ENCODE measurements around the gene MLIP.

MLIP gene

GRCh38 chr6:54138795-54139194, 27.6 kb downstream of the MLIP start:
- no peaks in the 10 kb centered on the region for H3K27me3 ChIP-seq (ENCODE audit: control insufficient read depth, insufficient read depth, low read length)
- no peak for DNase-seq (ENCODE audit: low read depth, low spot score)
- no peaks in the 10 kb centered on the region for H3K36me3 ChIP-seq (ENCODE audit: control insufficient read depth, insufficient read depth, low read length)
- no peaks in the 10 kb centered on the region for H3K4me1 ChIP-seq (ENCODE audit: control insufficient read depth, insufficient read depth, low read length)
- H3K27ac ChIP-seq (ENCODE audit: low read length) = no peak overlapping the region
- no CpG with 5 or more reads among the region's 1 CpG for WGBS (ENCODE audit: insufficient coverage, insufficient read length)
- no peaks in the 10 kb centered on the region for H3K9me3 ChIP-seq (ENCODE audit: control insufficient read depth, insufficient read depth, low read length)
- no peak overlapping the region for H3K4me3 ChIP-seq (ENCODE audit: low read length)

DNA sequence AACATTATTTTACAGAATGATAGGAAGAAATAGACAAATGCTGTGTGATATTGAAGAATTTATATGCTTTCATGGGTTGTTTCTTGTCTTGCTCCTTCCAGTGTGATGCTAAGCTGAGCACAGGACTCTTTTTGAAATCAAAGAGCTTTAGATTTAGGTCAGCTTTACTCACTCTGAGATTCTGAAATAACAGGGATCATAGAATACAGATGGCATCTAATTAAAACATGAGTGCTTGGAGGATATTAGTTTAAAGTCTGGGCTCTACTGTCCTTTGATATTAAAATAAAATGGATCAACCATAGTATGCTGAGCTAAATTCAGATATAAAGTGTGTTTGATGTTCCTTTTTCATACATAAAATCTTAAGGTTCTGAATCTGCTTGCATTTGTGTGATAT, 29.6 kb downstream of the MLIP start:
- Histone ChIP-seq H3K9me3 (ENCODE audit: control insufficient read depth, insufficient read depth, low read length) (no peaks in the 10 kb centered on the region), H3K36me3 (ENCODE audit: control insufficient read depth, insufficient read depth, low read length) (no peaks in the 10 kb centered on the region), H3K4me1 (ENCODE audit: control insufficient read depth, insufficient read depth, low read length) (no peaks in the 10 kb centered on the region), H3K4me3 (ENCODE audit: low read length) (no peak overlapping the region), H3K27me3 (ENCODE audit: control insufficient read depth, insufficient read depth, low read length) (no peaks in the 10 kb centered on the region), H3K27ac (ENCODE audit: low read length) (no peak overlapping the region)
- DNase-seq (ENCODE audit: low read depth, low spot score) = no peak

DNA sequence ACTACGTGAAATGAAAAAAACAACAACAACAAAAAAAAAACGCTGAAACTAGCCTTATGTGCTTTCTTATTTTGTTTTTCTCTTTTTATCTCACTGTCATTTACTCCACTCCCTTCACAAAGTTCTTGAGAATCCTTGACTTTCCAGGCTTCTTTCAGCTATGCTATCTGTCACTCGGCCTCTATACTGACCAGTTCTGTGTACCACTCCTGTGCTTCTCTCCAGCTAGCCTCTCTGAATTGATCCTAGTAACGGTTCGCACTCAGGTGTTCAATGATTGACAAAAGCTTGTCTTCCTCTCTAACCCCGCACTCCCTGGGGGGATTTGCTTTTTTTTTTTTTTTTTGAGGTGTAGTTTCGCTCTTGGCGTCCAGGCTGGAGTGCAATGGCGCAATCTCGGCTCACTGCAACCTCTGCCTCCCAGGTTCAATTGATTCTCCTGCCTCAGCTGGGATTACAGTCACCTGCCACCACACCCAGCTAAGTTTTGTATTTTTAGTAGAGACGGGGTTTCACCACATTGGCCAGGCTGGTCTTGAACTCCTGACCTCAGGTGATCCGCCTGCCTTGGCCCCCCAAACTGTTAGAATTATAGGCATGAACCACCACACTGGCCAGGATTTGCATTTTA, 31.8 kb downstream of the MLIP start:
- no peak for DNase-seq (ENCODE audit: low read depth, low spot score)
- no peaks in the 10 kb centered on the region for H3K36me3 ChIP-seq (ENCODE audit: control insufficient read depth, insufficient read depth, low read length)
- no peaks in the 10 kb centered on the region for H3K9me3 ChIP-seq (ENCODE audit: control insufficient read depth, insufficient read depth, low read length)
- H3K27ac ChIP-seq (ENCODE audit: low read length) = no peak overlapping the region
- no peak overlapping the region for H3K4me3 ChIP-seq (ENCODE audit: low read length)
- H3K4me1 ChIP-seq (ENCODE audit: control insufficient read depth, insufficient read depth, low read length) = no peaks in the 10 kb centered on the region
- no CpG with 5 or more reads among the region's 12 CpGs for WGBS (ENCODE audit: insufficient coverage, insufficient read length)
- no peaks in the 10 kb centered on the region for H3K27me3 ChIP-seq (ENCODE audit: control insufficient read depth, insufficient read depth, low read length)

GRCh38 chr6:54151861-54152260, 40.6 kb downstream of the MLIP start:
- no peaks in the 10 kb centered on the region for H3K36me3 ChIP-seq (ENCODE audit: control insufficient read depth, insufficient read depth, low read length)
- DNase-seq (ENCODE audit: low read depth, low spot score) = no peak
- H3K27ac ChIP-seq (ENCODE audit: low read length) = no peak overlapping the region
- no peak overlapping the region for H3K4me3 ChIP-seq (ENCODE audit: low read length)
- H3K9me3 ChIP-seq (ENCODE audit: control insufficient read depth, insufficient read depth, low read length) = no peaks in the 10 kb centered on the region
- no CpG with 5 or more reads among the region's 1 CpG for WGBS (ENCODE audit: insufficient coverage, insufficient read length)
- H3K27me3 ChIP-seq (ENCODE audit: control insufficient read depth, insufficient read depth, low read length) = no peaks in the 10 kb centered on the region
- H3K4me1 ChIP-seq (ENCODE audit: control insufficient read depth, insufficient read depth, low read length) = no peaks in the 10 kb centered on the region

GRCh38 chr6:54156650-54157250, 45.5 kb downstream of the MLIP start:
- DNase-seq (ENCODE audit: low read depth, low spot score) = no peak
- H3K36me3 ChIP-seq (ENCODE audit: control insufficient read depth, insufficient read depth, low read length) = no peaks in the 10 kb centered on the region
- H3K9me3 ChIP-seq (ENCODE audit: control insufficient read depth, insufficient read depth, low read length) = no peaks in the 10 kb centered on the region
- H3K4me3 ChIP-seq (ENCODE audit: low read length) = no peak overlapping the region
- H3K27me3 ChIP-seq (ENCODE audit: control insufficient read depth, insufficient read depth, low read length) = no peaks in the 10 kb centered on the region
- H3K4me1 ChIP-seq (ENCODE audit: control insufficient read depth, insufficient read depth, low read length) = no peaks in the 10 kb centered on the region
- no peak overlapping the region for H3K27ac ChIP-seq (ENCODE audit: low read length)

DNA sequence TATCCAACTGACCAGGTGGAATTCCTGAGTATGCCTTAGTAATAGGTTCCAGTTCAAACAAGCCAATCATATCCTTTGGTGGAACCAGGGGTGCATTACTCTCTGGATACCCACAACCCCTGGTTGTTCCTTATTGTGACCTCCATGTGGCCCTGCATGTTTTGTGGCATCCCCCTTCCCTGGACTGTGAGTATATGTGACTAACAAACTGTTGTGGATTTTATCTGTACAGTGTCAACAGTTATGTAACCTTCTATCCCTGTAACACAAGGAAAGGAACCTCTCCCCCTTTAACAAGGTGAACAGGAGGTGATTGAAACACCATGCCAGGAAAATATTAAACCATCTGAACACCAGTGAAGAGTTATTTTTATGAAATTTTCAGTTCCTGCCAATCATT, 46.2 kb downstream of the MLIP start:
- no peak overlapping the region for H3K4me3 ChIP-seq (ENCODE audit: low read length)
- no peak overlapping the region for H3K27ac ChIP-seq (ENCODE audit: low read length)
- H3K9me3 ChIP-seq (ENCODE audit: control insufficient read depth, insufficient read depth, low read length) = no peaks in the 10 kb centered on the region
- H3K36me3 ChIP-seq (ENCODE audit: control insufficient read depth, insufficient read depth, low read length) = no peaks in the 10 kb centered on the region
- H3K27me3 ChIP-seq (ENCODE audit: control insufficient read depth, insufficient read depth, low read length) = no peaks in the 10 kb centered on the region
- no peaks in the 10 kb centered on the region for H3K4me1 ChIP-seq (ENCODE audit: control insufficient read depth, insufficient read depth, low read length)
- no peak for DNase-seq (ENCODE audit: low read depth, low spot score)

DNA sequence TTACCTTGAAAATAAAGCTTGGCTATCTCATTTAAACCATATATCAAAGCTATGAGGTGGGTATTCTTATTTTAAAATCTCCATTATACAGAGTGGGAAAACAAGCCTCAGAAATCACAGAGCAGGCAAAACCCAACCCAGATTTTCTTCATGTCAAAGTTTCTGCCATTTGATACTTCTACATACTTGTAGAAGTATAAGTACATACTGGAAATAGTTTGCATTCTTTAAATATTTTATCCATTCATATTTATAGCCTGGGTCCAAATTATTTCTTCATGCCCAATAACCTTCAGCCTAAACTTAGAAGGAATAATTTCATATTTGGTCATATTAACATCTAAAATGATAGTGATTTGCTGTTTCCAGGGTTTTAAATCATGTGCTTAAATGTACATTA, 61.8 kb downstream of the MLIP start:
- no peaks in the 10 kb centered on the region for H3K4me1 ChIP-seq (ENCODE audit: control insufficient read depth, insufficient read depth, low read length)
- no peak overlapping the region for H3K4me3 ChIP-seq (ENCODE audit: low read length)
- no peaks in the 10 kb centered on the region for H3K36me3 ChIP-seq (ENCODE audit: control insufficient read depth, insufficient read depth, low read length)
- H3K27me3 ChIP-seq (ENCODE audit: control insufficient read depth, insufficient read depth, low read length) = no peaks in the 10 kb centered on the region
- no peak overlapping the region for H3K27ac ChIP-seq (ENCODE audit: low read length)
- no peaks in the 10 kb centered on the region for H3K9me3 ChIP-seq (ENCODE audit: control insufficient read depth, insufficient read depth, low read length)
- no peak for DNase-seq (ENCODE audit: low read depth, low spot score)

DNA sequence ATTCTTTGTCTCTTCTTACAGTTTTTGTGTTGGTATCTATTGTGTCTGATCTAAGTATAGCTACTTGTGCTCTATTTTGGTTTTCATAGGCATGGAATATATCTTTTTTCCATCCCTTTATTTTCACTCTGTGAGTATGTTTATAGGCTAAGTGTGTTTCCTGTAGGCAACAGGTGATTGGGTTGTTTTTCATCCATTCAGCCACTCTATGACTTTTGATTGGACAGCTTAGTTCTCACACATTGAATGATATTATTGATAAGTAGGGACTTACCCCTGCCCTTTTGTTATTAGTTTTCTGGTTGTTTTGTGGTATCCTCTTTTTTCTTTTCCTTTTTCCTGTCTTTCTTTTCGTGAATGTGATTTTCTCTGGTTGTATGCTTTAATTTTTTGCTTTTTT, 67.9 kb downstream of the MLIP start:
- H3K4me3 ChIP-seq (ENCODE audit: low read length) = no peak overlapping the region
- H3K36me3 ChIP-seq (ENCODE audit: control insufficient read depth, insufficient read depth, low read length) = no peaks in the 10 kb centered on the region
- no peak overlapping the region for H3K27ac ChIP-seq (ENCODE audit: low read length)
- H3K27me3 ChIP-seq (ENCODE audit: control insufficient read depth, insufficient read depth, low read length) = no peaks in the 10 kb centered on the region
- no CpG with 5 or more reads among the region's 1 CpG for WGBS (ENCODE audit: insufficient coverage, insufficient read length)
- no peaks in the 10 kb centered on the region for H3K4me1 ChIP-seq (ENCODE audit: control insufficient read depth, insufficient read depth, low read length)
- H3K9me3 ChIP-seq (ENCODE audit: control insufficient read depth, insufficient read depth, low read length) = no peaks in the 10 kb centered on the region
- DNase-seq (ENCODE audit: low read depth, low spot score) = no peak

DNA sequence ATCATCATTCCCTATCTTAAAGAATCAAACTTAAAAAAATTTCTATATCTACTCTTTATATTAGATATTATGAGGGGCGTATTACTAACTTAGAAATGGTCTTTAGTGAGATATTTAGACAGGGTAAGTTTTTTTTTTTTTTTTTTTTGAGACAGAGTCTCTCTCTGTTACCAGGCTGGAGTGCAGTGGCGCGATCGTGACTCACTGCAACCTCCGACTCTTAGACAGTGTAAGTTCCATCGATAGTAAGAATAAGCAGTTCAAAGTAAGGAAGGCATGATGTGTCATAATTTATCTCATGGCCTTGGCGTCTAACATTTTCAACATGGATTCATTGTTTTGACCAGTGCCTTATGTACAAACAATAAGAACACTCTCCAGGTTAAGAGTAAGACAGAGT, 72.4 kb downstream of the MLIP start:
- H3K36me3 ChIP-seq (ENCODE audit: control insufficient read depth, insufficient read depth, low read length) = no peaks in the 10 kb centered on the region
- WGBS (ENCODE audit: insufficient coverage, insufficient read length) = no CpG with 5 or more reads among the region's 7 CpGs
- no peaks in the 10 kb centered on the region for H3K4me1 ChIP-seq (ENCODE audit: control insufficient read depth, insufficient read depth, low read length)
- H3K27me3 ChIP-seq (ENCODE audit: control insufficient read depth, insufficient read depth, low read length) = no peaks in the 10 kb centered on the region
- no peak for DNase-seq (ENCODE audit: low read depth, low spot score)
- H3K4me3 ChIP-seq (ENCODE audit: low read length) = no peak overlapping the region
- H3K9me3 ChIP-seq (ENCODE audit: control insufficient read depth, insufficient read depth, low read length) = no peaks in the 10 kb centered on the region
- no peak overlapping the region for H3K27ac ChIP-seq (ENCODE audit: low read length)

GRCh38 chr6:54185885-54186284, 74.6 kb downstream of the MLIP start:
- Histone ChIP-seq H3K4me1 (ENCODE audit: control insufficient read depth, insufficient read depth, low read length) (no peaks in the 10 kb centered on the region), H3K36me3 (ENCODE audit: control insufficient read depth, insufficient read depth, low read length) (no peaks in the 10 kb centered on the region), H3K27ac (ENCODE audit: low read length) (no peak overlapping the region), H3K4me3 (ENCODE audit: low read length) (no peak overlapping the region), H3K27me3 (ENCODE audit: control insufficient read depth, insufficient read depth, low read length) (no peaks in the 10 kb centered on the region), H3K9me3 (ENCODE audit: control insufficient read depth, insufficient read depth, low read length) (no peaks in the 10 kb centered on the region)
- no peak for DNase-seq (ENCODE audit: low read depth, low spot score)
- no CpG with 5 or more reads among the region's 1 CpG for WGBS (ENCODE audit: insufficient coverage, insufficient read length)

DNA sequence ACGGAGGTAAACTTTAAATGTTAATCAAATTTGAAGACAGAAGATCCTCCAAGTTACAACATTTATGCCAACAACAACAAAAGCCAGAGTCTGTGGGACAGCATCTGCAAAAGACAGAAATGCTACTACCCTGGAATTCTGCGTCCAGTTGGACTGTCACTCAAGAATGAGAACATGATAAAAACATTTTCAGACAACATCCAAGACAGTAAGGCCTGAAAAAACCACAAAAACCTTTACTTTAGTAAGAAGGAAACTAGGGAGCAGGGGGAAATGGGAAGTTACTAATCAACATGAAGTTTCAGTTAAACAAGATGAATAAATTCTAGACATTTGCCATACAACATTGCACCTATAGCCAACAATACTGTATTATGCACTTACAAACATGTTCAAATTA, 77.6 kb downstream of the MLIP start:
- no CpG with 5 or more reads among the region's 2 CpGs for WGBS (ENCODE audit: insufficient coverage, insufficient read length)
- no peak overlapping the region for H3K4me3 ChIP-seq (ENCODE audit: low read length)
- no peaks in the 10 kb centered on the region for H3K36me3 ChIP-seq (ENCODE audit: control insufficient read depth, insufficient read depth, low read length)
- H3K9me3 ChIP-seq (ENCODE audit: control insufficient read depth, insufficient read depth, low read length) = no peaks in the 10 kb centered on the region
- no peaks in the 10 kb centered on the region for H3K27me3 ChIP-seq (ENCODE audit: control insufficient read depth, insufficient read depth, low read length)
- H3K4me1 ChIP-seq (ENCODE audit: control insufficient read depth, insufficient read depth, low read length) = no peaks in the 10 kb centered on the region
- DNase-seq (ENCODE audit: low read depth, low spot score) = no peak
- H3K27ac ChIP-seq (ENCODE audit: low read length) = no peak overlapping the region

All from iPS DF 6.9 (cell line).